COLO668 (cell line): Measurements from ENCODE around the gene ARMC6.
"Not testable (repeated sequence)": the region's sequence is repeated elsewhere in the genome, so short reads cannot be mapped to it uniquely, and the experiment has no call there.

Experiments used
- DNase-seq: peaks from one replicate; lab custom pipeline; 2025; ENCODE audit not compliant: unreplicated experiment; lab: John Stamatoyannopoulos, UW

The ARMC6 gene

GRCh38 chr19:19106938-19107337 lies 73.5 kb downstream of the ARMC6 start:
- DNase-seq: not testable (repeated sequence)

- no peak for DNase-seq
Measured at GRCh38 chr19:19107654-19108053, 74.3 kb downstream of the ARMC6 start.
